ENCODE measurements around the gene P2RX4.
"Not testable (repeated sequence)": the region's sequence is repeated elsewhere in the genome, so short reads cannot be mapped to it uniquely, and the experiment has no call there.

Gene P2RX4

DNA sequence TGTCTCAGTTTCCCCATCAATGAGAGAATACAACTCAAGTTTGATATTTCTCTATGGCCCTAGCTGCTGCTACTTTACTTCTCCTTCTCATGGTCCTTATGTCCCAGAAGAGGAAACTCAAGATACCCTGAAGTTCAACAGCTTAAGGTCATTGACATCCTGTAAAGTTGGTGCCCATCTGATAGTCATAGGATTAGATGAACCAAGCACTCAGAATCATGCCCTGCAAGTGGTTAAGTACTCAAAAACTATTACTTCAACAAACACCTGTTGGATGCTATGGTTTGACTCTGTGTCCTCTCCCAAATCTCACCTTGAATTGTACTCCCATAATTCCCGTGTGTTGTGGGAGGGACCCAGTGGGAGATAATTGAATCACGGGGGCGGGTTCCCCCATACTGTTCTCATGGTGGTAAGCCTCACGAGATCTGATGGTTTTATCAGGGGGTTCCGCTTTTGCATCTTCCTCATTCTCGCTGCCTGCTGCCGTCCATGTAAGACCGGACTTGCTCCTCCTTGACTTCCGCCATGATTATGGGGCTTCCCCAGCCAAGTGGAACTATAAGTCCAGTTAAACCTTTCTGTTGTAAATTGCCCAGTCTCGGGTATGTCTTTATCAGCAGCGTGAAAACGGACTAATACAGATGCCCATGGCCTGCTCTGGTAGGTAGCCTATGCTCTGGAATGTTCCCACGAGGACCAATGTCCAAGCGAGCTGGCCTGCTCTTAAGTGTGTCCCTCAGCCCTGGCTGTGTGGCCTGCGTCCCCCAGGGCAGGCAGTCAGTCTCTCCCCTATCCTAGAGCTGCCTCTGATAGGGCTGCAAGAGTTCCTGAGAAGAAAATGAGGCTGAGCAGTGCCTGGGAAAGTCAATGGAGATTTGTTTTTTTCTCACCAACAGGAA, 68.5 kb downstream of the P2RX4 start:
- DNase-seq (ENCODE audit: low read depth in 2 of 2), result no peak

DNA sequence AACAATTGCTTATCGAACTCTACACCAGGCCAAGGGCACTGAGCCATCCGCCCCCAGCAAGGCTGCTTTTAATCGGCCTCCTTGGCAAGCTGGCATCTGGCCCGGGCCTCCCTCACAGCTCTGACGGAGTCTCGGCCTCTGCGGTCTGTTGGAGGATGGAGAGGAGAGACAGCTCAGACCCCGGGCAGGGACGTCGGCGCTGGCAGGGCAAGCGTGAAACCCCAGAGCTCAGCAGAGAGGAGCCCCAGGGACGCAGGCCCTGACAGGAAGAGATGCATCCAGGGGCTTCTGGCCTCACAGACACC, 69.1 kb downstream of the P2RX4 start:
- no peak for DNase-seq (ENCODE audit: low read depth in 2 of 2)

DNA sequence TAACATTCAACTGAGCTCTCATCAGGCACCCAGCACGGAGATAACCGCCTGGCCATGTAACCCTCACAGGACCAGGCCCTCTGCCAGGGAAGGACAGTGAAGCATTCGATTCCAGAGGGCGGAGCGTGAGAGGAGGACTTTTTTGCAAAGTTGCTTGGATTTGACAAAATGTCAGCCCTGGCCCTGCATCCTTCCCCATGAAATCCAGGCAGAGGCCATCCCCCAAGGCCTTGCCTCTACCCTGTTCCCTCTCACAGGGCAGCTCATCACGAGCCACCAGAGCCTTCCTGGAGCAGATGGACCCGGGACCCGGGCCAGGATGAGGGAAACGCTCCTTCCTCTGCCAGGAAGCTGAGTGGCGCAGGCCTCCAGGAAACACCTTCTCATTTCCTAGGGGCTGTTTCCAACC, 69.6 kb downstream of the P2RX4 start:
- no peak for DNase-seq (ENCODE audit: low read depth in 2 of 2)

DNA sequence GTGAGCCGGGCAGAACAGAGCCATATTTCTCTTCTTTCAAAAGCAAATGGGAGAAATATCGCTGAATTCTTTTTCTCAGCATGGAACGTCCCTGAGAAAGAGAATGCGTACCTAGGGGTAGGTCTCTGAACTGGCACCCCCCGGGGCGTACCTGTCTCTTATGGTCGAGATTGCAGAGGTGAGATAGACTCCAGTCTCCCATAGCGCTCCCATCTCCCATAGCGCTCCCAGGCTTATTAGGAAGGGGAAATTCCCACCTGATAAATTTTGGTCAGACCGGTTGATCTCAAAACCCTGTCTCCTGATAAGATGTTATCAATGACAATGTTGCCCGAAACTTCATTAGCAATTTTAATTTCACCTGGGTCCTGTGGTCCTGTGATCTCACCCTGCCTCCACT, 70.6 kb downstream of the P2RX4 start:
- not testable (repeated sequence) for DNase-seq (ENCODE audit: low read depth in 2 of 2)

GRCh38 chr12:121281116-121281515, 71.2 kb downstream of the P2RX4 start:
- not testable (repeated sequence) for DNase-seq (ENCODE audit: low read depth in 2 of 2)

DNA sequence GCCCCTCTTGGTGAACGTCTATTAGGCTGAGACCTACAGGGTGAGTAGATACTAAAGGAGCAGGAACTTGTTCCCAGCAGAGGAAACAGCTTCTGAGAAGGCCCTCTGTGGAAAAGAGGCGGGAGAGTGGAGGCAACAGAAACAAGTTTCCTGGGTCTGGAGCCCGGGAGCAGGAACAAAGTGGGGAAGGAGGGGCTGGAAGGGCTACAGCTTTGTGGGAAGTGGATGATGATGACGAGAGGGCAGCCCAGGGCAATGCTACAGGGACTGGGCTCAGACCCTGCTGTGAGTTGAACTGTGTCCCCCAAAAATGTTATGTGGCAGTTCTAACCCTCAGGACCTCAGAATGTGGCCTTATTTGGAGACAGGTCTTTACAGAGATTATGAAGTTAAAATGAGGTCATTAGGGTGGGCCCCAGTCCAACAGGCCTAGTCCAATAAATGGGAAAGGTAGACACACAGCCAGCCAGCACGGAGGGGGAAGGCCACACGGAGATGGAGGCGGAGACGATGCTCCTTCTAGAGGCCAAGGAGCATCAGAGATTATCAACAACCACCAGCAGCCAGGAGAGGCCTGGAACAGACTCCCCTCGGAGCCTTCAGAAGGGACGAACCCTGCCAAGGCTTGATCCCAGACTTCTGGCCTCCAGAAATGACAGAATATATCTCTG, 72.3 kb downstream of the P2RX4 start:
- DNase-seq (ENCODE audit: low read depth in 2 of 2), result no peak

DNA sequence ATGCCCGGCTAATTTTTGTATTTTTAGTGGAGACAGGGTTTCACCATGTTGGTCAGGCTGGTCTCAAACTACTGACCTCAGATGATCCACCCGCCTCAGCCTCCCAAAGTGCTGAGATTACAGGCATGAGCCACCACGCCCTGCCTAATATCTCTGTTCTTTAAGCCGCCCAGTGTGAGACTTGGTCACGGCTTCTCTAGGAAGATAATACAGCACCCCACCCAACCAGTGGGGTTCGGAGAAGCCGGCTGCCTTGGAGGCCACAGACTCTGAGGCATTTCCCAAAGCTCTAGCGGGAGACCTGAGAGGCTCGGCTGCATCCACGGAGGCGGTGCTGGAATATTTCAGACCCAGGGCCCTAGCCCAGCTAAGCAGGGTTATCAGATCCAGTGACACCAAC, 73.0 kb downstream of the P2RX4 start:
- not testable (repeated sequence) for DNase-seq (ENCODE audit: low read depth in 2 of 2)

- DNase-seq (ENCODE audit: low read depth in 2 of 2), result no peak
These were observed 73.5 kb downstream of the P2RX4 start for GRCh38 chr12:121283388-121283787.

Measured in activated CD8-positive, alpha-beta memory T cell treated with anti-CD3 and anti-CD28 coated beads for 4 hours (primary cell).